H9 (cell line): ENCODE measurements around the gene ARHGAP26. TPM values are rescaled to one million over a fixed set of nuclear protein-coding genes. Genes with fewer than 3 reads are reported as not detected.
"Not testable (repeated sequence)": the region's sequence is repeated elsewhere in the genome, so short reads cannot be mapped to it uniquely, and the experiment has no call there.

Source experiments
- DNase-seq: peaks from one replicate; pipeline ENCODE4 v3.0.0-alpha.2; 2017
- H2AFZ ChIP-seq: one replicate; pipeline ENCODE4 v1.6.1; 2013; ENCODE audit warnings: mild to moderate bottlenecking, low read length, control low read depth, moderate library complexity
- H2AK5ac ChIP-seq: 2 replicates; pipeline ENCODE4 v1.6.1; 2013; ENCODE audit warnings: low read length, control low read depth, mixed read lengths; ENCODE audit not compliant: insufficient read length
- H2BK120ac ChIP-seq: one replicate; pipeline ENCODE4 v1.6.1; 2013; ENCODE audit warnings: low read depth, mild to moderate bottlenecking, low read length, control low read depth, inconsistent platforms; ENCODE audit not compliant: poor library complexity, severe bottlenecking
- H2BK12ac ChIP-seq: 2 replicates; pipeline ENCODE4 v1.6.1; 2013; ENCODE audit warnings: low read length, control low read depth, mixed read lengths, low read depth; ENCODE audit not compliant: insufficient read length
- H2BK15ac ChIP-seq: 2 replicates; pipeline ENCODE4 v1.6.1; 2013; ENCODE audit warnings: low read depth, low read length, control low read depth
- H2BK20ac ChIP-seq: one replicate; pipeline ENCODE4 v1.6.1; 2013; ENCODE audit warnings: low read depth, mild to moderate bottlenecking, low read length, control low read depth, inconsistent platforms; ENCODE audit not compliant: poor library complexity, severe bottlenecking
- H2BK5ac ChIP-seq: 2 replicates; pipeline ENCODE4 v1.6.1; 2013; ENCODE audit warnings: low read length, control low read depth, mixed read lengths; ENCODE audit not compliant: insufficient read length
- H3K14ac ChIP-seq: 2 replicates; pipeline ENCODE4 v1.6.1; 2013; ENCODE audit warnings: low read length, control low read depth; ENCODE audit not compliant: insufficient read depth
- H3K18ac ChIP-seq: 2 replicates; pipeline ENCODE4 v1.6.1; 2013; ENCODE audit warnings: low read depth, mild to moderate bottlenecking, mixed read lengths, low read length, control low read depth; ENCODE audit not compliant: insufficient read length
- H3K23ac ChIP-seq: 2 replicates; pipeline ENCODE4 v1.6.1; 2013; ENCODE audit warnings: low read length, control low read depth, mixed read lengths, low read depth; ENCODE audit not compliant: insufficient read length
- H3K23me2 ChIP-seq: 2 replicates; pipeline ENCODE4 v1.6.1; 2013; ENCODE audit warnings: low read depth, mild to moderate bottlenecking, mixed read lengths, low read length, control low read depth; ENCODE audit not compliant: insufficient read length, poor library complexity, severe bottlenecking
- H3K27ac ChIP-seq: 2 replicates; pipeline ENCODE4 v1.5.1; 2013; ENCODE audit warnings: low read length, control low read depth, mixed read lengths, low read depth; ENCODE audit not compliant: insufficient read length
- H3K27me3 ChIP-seq: 2 replicates; pipeline ENCODE4 v1.6.1; 2013; ENCODE audit warnings: low read length, control low read depth, inconsistent platforms; ENCODE audit not compliant: insufficient read depth
- H3K4ac ChIP-seq: 2 replicates; pipeline ENCODE4 v1.6.1; 2013; ENCODE audit warnings: low read depth, mild to moderate bottlenecking, control low read depth, inconsistent platforms, low read length, moderate library complexity
- H3K4me1 ChIP-seq: 2 replicates; pipeline ENCODE4 v1.6.1; 2013; ENCODE audit warnings: low read length, control low read depth, inconsistent platforms; ENCODE audit not compliant: insufficient read depth
- H3K4me2 ChIP-seq: 2 replicates; pipeline ENCODE4 v1.6.1; 2013; ENCODE audit warnings: low read length, control low read depth, mixed read lengths; ENCODE audit not compliant: insufficient read length, insufficient read depth
- H3K56ac ChIP-seq: 2 replicates; pipeline ENCODE4 v1.6.1; 2013; ENCODE audit warnings: low read depth, mild to moderate bottlenecking, mixed read lengths, low read length, control low read depth; ENCODE audit not compliant: insufficient read length
- H3K79me1 ChIP-seq: 2 replicates; pipeline ENCODE4 v1.6.1; 2013; ENCODE audit warnings: low read depth, mild to moderate bottlenecking, moderate library complexity, low read length, control low read depth, inconsistent platforms; ENCODE audit not compliant: insufficient read depth, poor library complexity, severe bottlenecking
- H3K79me2 ChIP-seq: 2 replicates; pipeline ENCODE4 v1.6.1; 2013; ENCODE audit warnings: low read length, control low read depth, inconsistent platforms; ENCODE audit not compliant: insufficient read depth
- H3K9ac ChIP-seq: 2 replicates; pipeline ENCODE4 v1.6.1; 2013; ENCODE audit warnings: low read length, control low read depth, mixed read lengths; ENCODE audit not compliant: insufficient read length; ENCODE audit errors: extremely low read depth
- H3K9me3 ChIP-seq: one replicate; pipeline ENCODE4 v1.6.1; 2013; ENCODE audit warnings: low read depth, low read length, inconsistent platforms; ENCODE audit not compliant: control insufficient read depth
- H3T11ph ChIP-seq: one replicate; pipeline ENCODE4 v1.6.1; 2013; ENCODE audit warnings: mild to moderate bottlenecking, low read length, control low read depth, inconsistent platforms
- H4K20me1 ChIP-seq: one replicate; pipeline ENCODE4 v1.6.1; 2013; ENCODE audit not compliant: control insufficient read depth, insufficient read length, insufficient read depth
- H4K5ac ChIP-seq: 2 replicates; pipeline ENCODE4 v1.6.1; 2013; ENCODE audit warnings: low read depth, mild to moderate bottlenecking, mixed read lengths, low read length, control low read depth; ENCODE audit not compliant: insufficient read length
- H4K8ac ChIP-seq: replicated peaks from 2 replicates; pipeline ENCODE4 v1.6.1; 2013; ENCODE audit warnings: low read length, control low read depth, mixed read lengths, low read depth; ENCODE audit not compliant: insufficient read length
- H4K91ac ChIP-seq: 2 replicates; pipeline ENCODE4 v1.6.1; 2013; ENCODE audit warnings: low read depth, mild to moderate bottlenecking, moderate library complexity, mixed read lengths, low read length, control low read depth; ENCODE audit not compliant: insufficient read length
- H3K27ac Mint-ChIP-seq, 3 experiments: 2 replicates in 2 of 3; 3 replicates in 1 of 3; pipeline ENCODE4 v1.8.0; 2020 to 2021; ENCODE audit warnings: mixed read lengths in 3 of 3, mild to moderate bottlenecking in 1 of 3, moderate library complexity in 1 of 3
- H3K27me3 Mint-ChIP-seq: 2 replicates; pipeline ENCODE4 v1.8.0; 2021; ENCODE audit warnings: low read depth, mild to moderate bottlenecking, moderate library complexity, mixed read lengths
- H3K36me3 Mint-ChIP-seq, 3 experiments: 2 replicates in 2 of 3; 3 replicates in 1 of 3; pipeline ENCODE4 v1.8.0; 2020 to 2021; ENCODE audit warnings: low read depth in 3 of 3, mixed read lengths in 3 of 3; ENCODE audit not compliant: insufficient read depth in 1 of 3
- H3K4me1 Mint-ChIP-seq, 2 experiments: 2 replicates each; pipeline ENCODE4 v1.8.0; 2020; ENCODE audit warnings: mixed read lengths in 2 of 2
- H3K4me3 Mint-ChIP-seq, 2 experiments: 2 replicates in 1 of 2; 3 replicates in 1 of 2; pipeline ENCODE4 v1.8.0; 2020 to 2021; ENCODE audit warnings: mild to moderate bottlenecking in 2 of 2, mixed read lengths in 2 of 2, moderate library complexity in 1 of 2
- H3K9me3 Mint-ChIP-seq, 2 experiments: 2 replicates in 1 of 2; 3 replicates in 1 of 2; pipeline ENCODE4 v1.8.0; 2020; ENCODE audit warnings: mild to moderate bottlenecking in 2 of 2, mixed read lengths in 2 of 2, moderate library complexity in 1 of 2
- CTCF ChIP-seq: fragments of 200-600 bp; sonication (generic); conservative IDR thresholded peaks from 3 replicates; pipeline ENCODE4 v1.8.0; 2021; ENCODE audit warnings: antibody characterized with exemption, mild to moderate bottlenecking
- WGBS: extraction: QIAGEN DNeasy Blood & Tissue Kit; methylation state at CpG from one replicate; pipeline ENCODE4 v1.1.7; 2013; ENCODE audit warnings: missing lambda C conversion rate, low lambda C conversion rate, mixed read lengths; ENCODE audit not compliant: insufficient read length; ENCODE audit errors: extremely low coverage; 5-methylcytosine and 5-hydroxymethylcytosine counted together
- total RNA-seq: library from RNA; stranded (reverse); gene quantifications from 2 replicates; pipeline ENCODE4 v1.2.1, GENCODE V29; 2021

ARHGAP26 gene
- total RNA-seq, 1 experiment from 2014 or later, result 13.8 TPM

DNA sequence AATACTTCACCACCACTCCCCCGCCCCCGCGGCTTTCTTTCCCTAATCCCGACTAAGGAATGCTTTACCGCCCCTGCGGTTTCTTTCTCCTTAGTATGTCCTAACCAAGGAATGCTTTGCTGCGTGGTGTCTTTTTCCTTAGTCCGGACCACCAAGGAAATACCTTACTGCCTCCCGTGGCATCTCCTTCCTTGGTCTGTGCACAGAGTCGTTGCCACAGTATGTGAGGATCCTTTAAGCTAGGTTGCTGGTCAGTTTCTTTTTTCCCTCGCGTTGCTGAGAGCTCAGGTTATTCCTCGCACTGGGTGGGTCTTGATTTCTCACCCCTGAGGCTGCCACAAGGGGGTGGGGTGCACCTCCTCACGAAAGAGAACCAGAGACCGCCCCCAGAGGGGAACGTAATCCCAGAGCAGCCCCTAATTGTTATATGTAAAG, 323.9 kb downstream of the ARHGAP26 start:
- Histone ChIP-seq H3K27ac (no peak overlapping the region), H2AK5ac (no peak overlapping the region), H3K23ac (no peak overlapping the region), H4K20me1 (no peaks in the 10 kb centered on the region), H3T11ph (no peak overlapping the region), H2AFZ (no peak overlapping the region), H4K8ac (no peak overlapping the region), H3K4me2 (peak overlapping the region; percentile 75), H3K18ac (no peak overlapping the region), H3K14ac (no peak overlapping the region), H3K56ac (no peak overlapping the region), H2BK15ac (no peak overlapping the region), H3K79me2 (no peaks in the 10 kb centered on the region), H4K5ac (no peak overlapping the region), H3K23me2 (no peaks in the 10 kb centered on the region), H2BK5ac (no peak overlapping the region), H3K4ac (no peak overlapping the region), H3K79me1 (no peaks in the 10 kb centered on the region), H3K27me3 (no peaks in the 10 kb centered on the region), H4K91ac (no peak overlapping the region), H2BK120ac (no peak overlapping the region), H2BK20ac (no peak overlapping the region), H2BK12ac (no peak overlapping the region), H3K9me3 (no peaks in the 10 kb centered on the region), H3K9ac (no peak overlapping the region), H3K4me1 (peaks cover 2% of the 10 kb centered on the region; the same call in 1 of the 2 replicates)
- WGBS, result no CpG with 5 or more reads among the region's 16 CpGs
- H3K36me3 Mint-ChIP-seq, result peaks cover 4 to 9% (median 5%) of the 10 kb centered on the region in 3 experiments; a peak in 4 of 7 replicates
- peak overlapping the region; percentile 81 to 96 (median 83) for H3K27ac Mint-ChIP-seq
- DNase-seq, result peak; percentile 74
- H3K4me3 Mint-ChIP-seq, result peak overlapping the region; percentile 54 to 65
- TF ChIP-seq CTCF, result peak; percentile 64
- H3K4me1 Mint-ChIP-seq, result peaks cover 54 to 56% of the 10 kb centered on the region in 2 experiments
- H3K9me3 Mint-ChIP-seq, result peaks cover 0 to 3% of the 10 kb centered on the region in 2 experiments; a peak in 1 of 5 replicates
- no peaks in the 10 kb centered on the region; the same call in 1 of the 2 replicates for H3K27me3 Mint-ChIP-seq

DNA sequence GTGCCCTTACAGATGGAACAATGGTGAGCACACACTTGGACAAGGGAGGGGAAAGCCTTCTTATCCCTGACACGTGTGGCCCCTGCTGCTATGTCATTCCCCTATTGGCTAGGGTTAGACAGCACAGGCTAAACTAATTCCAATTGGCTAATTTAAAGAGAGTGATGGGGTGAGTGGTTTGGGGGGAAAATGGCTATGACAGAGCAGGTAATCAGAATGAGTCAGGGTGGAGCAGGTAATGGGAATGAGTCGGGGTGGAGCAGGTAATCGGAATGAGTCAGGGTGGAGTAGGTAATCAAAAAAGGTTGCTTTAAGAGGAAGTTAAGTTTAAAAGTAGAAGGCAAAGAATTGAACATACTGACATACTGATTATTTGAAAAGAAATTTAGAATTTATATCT, 324.4 kb downstream of the ARHGAP26 start:
- not testable (repeated sequence) for H3K9me3 Mint-ChIP-seq, H3K36me3 Mint-ChIP-seq, H3K4ac ChIP-seq, H4K8ac ChIP-seq, H3K27me3 Mint-ChIP-seq, H3K79me1 ChIP-seq, H3K4me3 Mint-ChIP-seq, H2BK5ac ChIP-seq, H2BK120ac ChIP-seq, DNase-seq, H3K23ac ChIP-seq, H3K27ac ChIP-seq, H3K79me2 ChIP-seq, H2AK5ac ChIP-seq, H2AFZ ChIP-seq, H2BK15ac ChIP-seq, H3K14ac ChIP-seq, H4K5ac ChIP-seq, H4K20me1 ChIP-seq, H3K9me3 ChIP-seq, H3T11ph ChIP-seq, H3K56ac ChIP-seq, H3K18ac ChIP-seq, H4K91ac ChIP-seq, H3K27me3 ChIP-seq, H3K23me2 ChIP-seq, H2BK12ac ChIP-seq, H3K4me1 ChIP-seq, H3K9ac ChIP-seq, H2BK20ac ChIP-seq
- Mint-ChIP-seq H3K4me1 (peaks cover 49 to 53% of the 10 kb centered on the region in 2 experiments), H3K27ac (peak overlapping the region in 2 of 3 experiments; percentile 8 to 81; a peak in 5 of 7 replicates)
- peak overlapping the region; percentile 75 for H3K4me2 ChIP-seq
- no CpG with 5 or more reads among the region's 3 CpGs for WGBS
